ENCODE data around the gene ERMAP.

The ERMAP gene

DNA sequence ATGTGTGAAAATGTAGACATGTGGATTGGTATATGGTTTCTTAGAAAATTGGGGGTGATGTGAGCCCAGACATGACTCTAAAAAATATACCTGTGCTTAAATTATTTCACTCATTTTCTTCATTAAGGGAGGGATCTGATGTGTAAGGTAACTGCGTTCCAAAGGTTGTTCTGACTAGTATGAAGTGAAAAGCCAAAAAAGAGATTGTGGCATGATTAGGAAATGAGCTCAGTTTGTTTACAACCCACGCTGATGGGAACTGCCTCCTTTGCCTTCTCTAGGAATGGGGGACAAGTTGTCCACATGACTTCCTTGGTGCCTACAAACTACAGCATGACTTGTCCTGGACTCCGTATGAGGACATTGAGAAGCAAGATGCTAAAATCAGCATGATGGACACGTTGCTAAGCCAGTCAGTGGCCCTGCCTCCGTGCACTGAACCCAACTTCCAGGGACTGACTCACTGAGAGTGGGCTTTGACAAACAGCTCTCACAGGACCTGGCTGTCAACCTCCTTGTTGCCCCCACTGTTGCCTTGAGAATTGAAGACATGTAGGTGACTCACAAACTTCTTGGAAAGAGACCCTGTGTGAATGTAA lies 41.9 kb upstream of the ERMAP start:
- no peaks in the 10 kb centered on the region for H3K4me1 ChIP-seq
- no peaks in the 10 kb centered on the region for H3K27me3 ChIP-seq
- no peaks in the 10 kb centered on the region for H3K9me3 ChIP-seq
- 0 out of 2 replicates have a peak, but pooled peaks cover 3% of the 10 kb centered on the region for H3K36me3 ChIP-seq
- H3K4me3 ChIP-seq (ENCODE audit: low read depth, low read length): no peak overlapping the region
- no peak for DNase-seq
- TF ChIP-seq CTCF (IDR thresholded peaks at IDR 0.05; ENCODE audit: low read depth, low read length): no peak

DNA sequence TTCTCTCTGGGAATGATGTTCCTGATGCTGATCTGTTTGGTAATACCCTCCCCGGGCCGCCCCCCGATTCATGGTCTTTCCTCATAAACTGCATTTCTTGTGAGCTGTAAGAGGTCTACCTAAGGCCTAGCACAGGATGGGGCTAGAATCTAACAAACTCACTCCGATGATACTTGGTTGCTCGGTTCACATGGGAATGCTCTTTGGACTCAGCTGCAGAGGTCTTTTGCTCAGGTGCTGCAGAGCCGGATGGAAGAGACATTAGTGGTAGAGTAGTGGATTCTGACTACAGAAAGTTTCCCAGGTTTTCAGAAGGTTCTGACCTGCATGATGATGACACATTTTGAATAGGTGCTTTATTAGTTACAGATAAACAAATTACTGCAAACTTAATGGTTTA lies 40.4 kb upstream of the ERMAP start:
- DNase-seq: no peak
- Histone ChIP-seq H3K27me3 (no peaks in the 10 kb centered on the region), H3K4me1 (no peaks in the 10 kb centered on the region), H3K4me3 (ENCODE audit: low read depth, low read length) (no peak overlapping the region), H3K9me3 (no peaks in the 10 kb centered on the region), H3K36me3 (0 out of 2 replicates have a peak, but pooled peaks cover 3% of the 10 kb centered on the region)
- TF ChIP-seq CTCF (IDR thresholded peaks at IDR 0.05; ENCODE audit: low read depth, low read length): no peak

- H3K27me3 ChIP-seq: no peaks in the 10 kb centered on the region
- H3K9me3 ChIP-seq: no peaks in the 10 kb centered on the region
- peak; percentile 46 for DNase-seq
- H3K4me1 ChIP-seq: no peaks in the 10 kb centered on the region
- no peak overlapping the region for H3K4me3 ChIP-seq (ENCODE audit: low read depth, low read length)
- 0 out of 2 replicates have a peak, but pooled peaks cover 3% of the 10 kb centered on the region for H3K36me3 ChIP-seq
- peak; percentile 79 for TF ChIP-seq CTCF (IDR thresholded peaks at IDR 0.05; ENCODE audit: low read depth, low read length)
Measured at GRCh38 chr1:42777852-42778251, 39.1 kb upstream of the ERMAP start.

- Histone ChIP-seq H3K27me3 (no peaks in the 10 kb centered on the region), H3K4me3 (ENCODE audit: low read depth, low read length) (no peak overlapping the region), H3K4me1 (no peaks in the 10 kb centered on the region), H3K36me3 (0 out of 2 replicates have a peak, but pooled peaks cover 3% of the 10 kb centered on the region), H3K9me3 (no peaks in the 10 kb centered on the region)
- TF ChIP-seq CTCF (IDR thresholded peaks at IDR 0.05; ENCODE audit: low read depth, low read length): no peak
- no peak for DNase-seq
Measured at GRCh38 chr1:42779725-42780124, 37.2 kb upstream of the ERMAP start.

GRCh38 chr1:42780176-42780575 lies 36.7 kb upstream of the ERMAP start:
- Histone ChIP-seq H3K9me3 (no peaks in the 10 kb centered on the region), H3K4me3 (ENCODE audit: low read depth, low read length) (no peak overlapping the region), H3K4me1 (no peaks in the 10 kb centered on the region), H3K27me3 (no peaks in the 10 kb centered on the region), H3K36me3 (0 out of 2 replicates have a peak, but pooled peaks cover 3% of the 10 kb centered on the region)
- no peak for DNase-seq
- no peak for TF ChIP-seq CTCF (IDR thresholded peaks at IDR 0.05; ENCODE audit: low read depth, low read length)

GRCh38 chr1:42783092-42783491 lies 33.8 kb upstream of the ERMAP start:
- DNase-seq: no peak
- Histone ChIP-seq H3K36me3 (no peaks in the 10 kb centered on the region), H3K4me1 (no peaks in the 10 kb centered on the region), H3K9me3 (no peaks in the 10 kb centered on the region), H3K4me3 (ENCODE audit: low read depth, low read length) (no peak overlapping the region), H3K27me3 (no peaks in the 10 kb centered on the region)
- TF ChIP-seq CTCF (IDR thresholded peaks at IDR 0.05; ENCODE audit: low read depth, low read length): no peak

Measured in BE2C (cell line).